HepG2 (cell line): Measurements from ENCODE around the gene F7. TPM values are rescaled to one million over a fixed set of nuclear protein-coding genes. Genes with fewer than 3 reads are reported as not detected.

ENCODE experiments used
- ATM ChIP-seq: fragments of 450-650 bp; IDR thresholded peaks from 2 replicates; pipeline ENCODE4 v1.7.1; 2017; ENCODE audit warnings: mild to moderate bottlenecking, borderline replicate concordance
- CENPBD1 ChIP-seq: sonication (generic); formaldehyde crosslinking; IDR thresholded peaks from 2 replicates; pipeline ENCODE4 v1.8.0; 2022; ENCODE audit warnings: missing genetic modification reagents, low read depth, mild to moderate bottlenecking, borderline replicate concordance
- CREBL2 ChIP-seq: sonication (generic); formaldehyde crosslinking; IDR thresholded peaks from 2 replicates; pipeline ENCODE4 v1.8.1; 2023; ENCODE audit warnings: missing genetic modification reagents, mild to moderate bottlenecking, borderline replicate concordance
- IRF2 ChIP-seq: IDR thresholded peaks from 2 replicates; pipeline ENCODE4 v1.6.1; 2018; ENCODE audit warnings: missing genetic modification reagents, missing compliant biosample characterization
- LBX2 ChIP-seq: sonication (generic); formaldehyde crosslinking; IDR thresholded peaks from 2 replicates; pipeline ENCODE4 v1.5.0; 2020; ENCODE audit warnings: missing genetic modification reagents, mild to moderate bottlenecking, borderline replicate concordance
- MLLT10 ChIP-seq: sonication (generic); formaldehyde crosslinking; IDR thresholded peaks from 2 replicates; pipeline ENCODE4 v1.4.0; 2020; ENCODE audit warnings: missing genetic modification reagents
- MYC ChIP-seq: sonication (generic); formaldehyde crosslinking; IDR thresholded peaks from 2 replicates; pipeline ENCODE4 v1.9.0; 2021; ENCODE audit warnings: missing genetic modification reagents, borderline replicate concordance
- NCOA1 ChIP-seq: sonication (generic); formaldehyde crosslinking; IDR thresholded peaks from 2 replicates; pipeline ENCODE4 v1.9.0; 2021; ENCODE audit warnings: missing genetic modification reagents
- POLR2A ChIP-seq, 2 experiments: IDR thresholded peaks; 2 replicates each; pipeline ENCODE4 v1.6.1; 2011; ENCODE audit warnings: low read depth in 2 of 2, low read length in 2 of 2, mild to moderate bottlenecking in 1 of 2, moderate library complexity in 1 of 2; ENCODE audit not compliant: insufficient read depth in 1 of 2
- RFX5 ChIP-seq: IDR thresholded peaks from 2 replicates; pipeline ENCODE4 v1.6.1; 2011; ENCODE audit warnings: low read depth, low read length, improper control_type of control experiment
- SMYD3 ChIP-seq: sonication (generic); formaldehyde crosslinking; IDR thresholded peaks from 2 replicates; pipeline ENCODE4 v1.8.1; 2023; ENCODE audit warnings: mild to moderate bottlenecking, missing genetic modification reagents
- SNRNP70 ChIP-seq: fragments of 200-400 bp; formaldehyde crosslinking; IDR thresholded peaks from 2 replicates; pipeline ENCODE4 v1.6.1; 2017; ENCODE audit warnings: mild to moderate bottlenecking, low read depth, low read length, moderate library complexity
- STAT6 ChIP-seq: sonication (generic); formaldehyde crosslinking; IDR thresholded peaks from 2 replicates; pipeline ENCODE4 v1.4.0; 2020; ENCODE audit warnings: missing genetic modification reagents, mild to moderate bottlenecking, borderline replicate concordance
- TBL1XR1 ChIP-seq: fragments of 150-350 bp; IDR thresholded peaks from 2 replicates; pipeline ENCODE4 v1.6.1; 2014; ENCODE audit warnings: borderline replicate concordance, low read length; ENCODE audit not compliant: partially characterized antibody
- TERF1 ChIP-seq: sonication (generic); formaldehyde crosslinking; IDR thresholded peaks from 2 replicates; pipeline ENCODE4 v1.8.0; 2022; ENCODE audit warnings: mild to moderate bottlenecking, missing genetic modification reagents, moderate library complexity
- THAP8 ChIP-seq: sonication (generic); formaldehyde crosslinking; IDR thresholded peaks from 2 replicates; pipeline ENCODE4 v1.5.1; 2020; ENCODE audit warnings: missing genetic modification reagents, mild to moderate bottlenecking, borderline replicate concordance
- TP53 ChIP-seq: sonication (generic); formaldehyde crosslinking; conservative IDR thresholded peaks from 2 replicates; pipeline ENCODE4 v1.4.0; 2020; ENCODE audit warnings: missing genetic modification reagents
- YEATS2 ChIP-seq: sonication (generic); formaldehyde crosslinking; IDR thresholded peaks from 2 replicates; pipeline ENCODE4 v1.4.0; 2020; ENCODE audit warnings: missing genetic modification reagents, borderline replicate concordance
- ZFX ChIP-seq: sonication (generic); formaldehyde crosslinking; IDR thresholded peaks from 2 replicates; pipeline ENCODE4 v1.4.0; 2020; ENCODE audit warnings: mild to moderate bottlenecking, low read depth, missing genetic modification reagents, moderate library complexity
- ZKSCAN1 ChIP-seq: fragments of 150-350 bp; IDR thresholded peaks from 2 replicates; pipeline ENCODE4 v1.6.1; 2014; ENCODE audit warnings: low read length
- ZNF264 ChIP-seq: sonication (generic); formaldehyde crosslinking; IDR thresholded peaks from 2 replicates; pipeline ENCODE4 v1.4.0; 2020; ENCODE audit warnings: missing genetic modification reagents
- ZNF557 ChIP-seq: sonication (generic); formaldehyde crosslinking; IDR thresholded peaks from 2 replicates; pipeline ENCODE4 v1.4.0; 2020; ENCODE audit warnings: missing genetic modification reagents
- ZNF567 ChIP-seq: sonication (generic); formaldehyde crosslinking; IDR thresholded peaks from 2 replicates; pipeline ENCODE4 v1.8.1; 2023; ENCODE audit warnings: mild to moderate bottlenecking, missing genetic modification reagents, borderline replicate concordance
- ZNF580 ChIP-seq: IDR thresholded peaks from 2 replicates; pipeline ENCODE4 v1.6.1; 2016; ENCODE audit warnings: low read depth, borderline replicate concordance
- polyA plus RNA-seq, 8 experiments: library from polyadenylated mRNA; depleted of rRNA in 3 of 8; stranded (reverse) in 7 of 8; unstranded in 1 of 8; fragments of >200 nt; fragmentation: Illumina TruSeq in 4 of 8; extraction: Trizol in 4 of 8; gene quantifications; 2 replicates each; pipeline versions ENCODE4 v1.2.1 to v1.2.3, GENCODE V29; 2011 to 2016; ENCODE audit warnings: low read depth in 4 of 8, missing spikeins in 1 of 8, mixed read lengths in 1 of 8; ENCODE audit not compliant: insufficient read depth in 1 of 8
- total RNA-seq, 5 experiments: library from RNA; depleted of rRNA; stranded (reverse); fragments of >200 nt; fragmentation: Illumina TruSeq; extraction: Trizol; gene quantifications; 2 replicates each; pipeline ENCODE4 v1.2.3, GENCODE V29; 2016; ENCODE audit warnings: low read depth in 1 of 5

F7 gene
- total and polyA plus RNA-seq, 2 of the 13 experiments (the other 11 are each of a cell fraction or from before 2014, with no cell fraction given), result 12.6 to 26.5 TPM

GRCh38 chr13:113122550-113123225 is 17.1 kb downstream of the F7 start, which contains the start of gene F10 (continued):
- TF ChIP-seq LBX2 (CRISPR knock-in tag) (no peak; the same call in 1 of the 2 replicates), NCOA1 (CRISPR knock-in tag) (no peak), POLR2A (IDR thresholded peaks at IDR 0.05; ENCODE audit: insufficient read depth in 1 of 2, low read depth in 2 of 2, low read length in 2 of 2) (peak in 1 of 2 experiments; percentile 92; a peak in 2 of 4 replicates), IRF2 (CRISPR knock-in tag) (peak; percentile 81), TERF1 (CRISPR knock-in tag) (no peak), ATM (no peak), ZNF580 (peak; percentile 83; the same call in 1 of the 2 replicates), SMYD3 (peak; percentile 97), CENPBD1 (CRISPR knock-in tag) (no peak; the same call in 1 of the 2 replicates), MLLT10 (no peak), YEATS2 (peak; percentile 75; the same call in 1 of the 2 replicates), TP53 (CRISPR knock-in tag) (peak; percentile 80; the same call in 1 of the 2 replicates), ZKSCAN1 (peak; percentile 33; the same call in 1 of the 2 replicates), TBL1XR1 (no peak), ZNF567 (CRISPR knock-in tag) (no peak), ZNF557 (peak; percentile 91), MYC (peak; percentile 93), STAT6 (CRISPR knock-in tag) (peak; percentile 85; the same call in 1 of the 2 replicates), CREBL2 (CRISPR knock-in tag) (no peak), ZNF264 (CRISPR knock-in tag) (peak; percentile 94), ZFX (CRISPR knock-in tag) (peak; percentile 93), RFX5 (peak; percentile 69; the same call in 1 of the 2 replicates), THAP8 (CRISPR knock-in tag) (0 out of 2 replicates have a peak, but pooled peaks have one; percentile 80), SNRNP70 (no peak)
